ENCODE results near the gene GPC5. TPM values are rescaled to one million over a fixed set of nuclear protein-coding genes. Genes with fewer than 3 reads are reported as not detected.

GPC5 gene
- total and polyA plus RNA-seq, 2 of the 13 experiments (the other 11 are each of a cell fraction or from before 2014, with no cell fraction given) = 0.02 to 0.07 TPM

- TF ChIP-seq PITX1 (CRISPR knock-in tag; IDR thresholded peaks at IDR 0.05) (no peak), ZNF703 (CRISPR knock-in tag; IDR thresholded peaks at IDR 0.05; ENCODE audit: borderline replicate concordance) (no peak), HNF4A (CRISPR knock-in tag; IDR thresholded peaks at IDR 0.05) (no peak), ZNF224 (CRISPR knock-in tag; IDR thresholded peaks at IDR 0.05) (no peak), ZNF333 (CRISPR knock-in tag; IDR thresholded peaks at IDR 0.05; ENCODE audit: borderline replicate concordance) (no peak), RCOR2 (CRISPR knock-in tag; IDR thresholded peaks at IDR 0.05) (no peak), ZNF180 (CRISPR knock-in tag; IDR thresholded peaks at IDR 0.05; ENCODE audit: borderline replicate concordance, low read depth) (no peak), ZNF3 (CRISPR knock-in tag; IDR thresholded peaks at IDR 0.05) (no peak), GFI1 (CRISPR knock-in tag; IDR thresholded peaks at IDR 0.05; ENCODE audit: borderline replicate concordance) (no peak), REXO4 (CRISPR knock-in tag; IDR thresholded peaks at IDR 0.05; ENCODE audit: borderline replicate concordance) (no peak), SOX5 (CRISPR knock-in tag; IDR thresholded peaks at IDR 0.05; ENCODE audit: borderline replicate concordance) (no peak)
- TF ChIP-seq, protein P1, sequence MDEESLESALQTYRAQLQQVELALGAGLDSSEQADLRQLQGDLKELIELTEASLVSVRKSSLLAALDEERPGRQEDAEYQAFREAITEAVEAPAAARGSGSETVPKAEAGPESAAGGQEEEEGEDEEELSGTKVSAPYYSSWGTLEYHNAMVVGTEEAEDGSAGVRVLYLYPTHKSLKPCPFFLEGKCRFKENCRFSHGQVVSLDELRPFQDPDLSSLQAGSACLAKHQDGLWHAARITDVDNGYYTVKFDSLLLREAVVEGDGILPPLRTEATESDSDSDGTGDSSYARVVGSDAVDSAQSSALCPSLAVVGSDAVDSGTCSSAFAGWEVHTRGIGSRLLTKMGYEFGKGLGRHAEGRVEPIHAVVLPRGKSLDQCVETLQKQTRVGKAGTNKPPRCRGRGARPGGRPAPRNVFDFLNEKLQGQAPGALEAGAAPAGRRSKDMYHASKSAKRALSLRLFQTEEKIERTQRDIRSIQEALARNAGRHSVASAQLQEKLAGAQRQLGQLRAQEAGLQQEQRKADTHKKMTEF (CRISPR knock-in tag; IDR thresholded peaks at IDR 0.05) = no peak
- TF ChIP-seq, protein P2, sequence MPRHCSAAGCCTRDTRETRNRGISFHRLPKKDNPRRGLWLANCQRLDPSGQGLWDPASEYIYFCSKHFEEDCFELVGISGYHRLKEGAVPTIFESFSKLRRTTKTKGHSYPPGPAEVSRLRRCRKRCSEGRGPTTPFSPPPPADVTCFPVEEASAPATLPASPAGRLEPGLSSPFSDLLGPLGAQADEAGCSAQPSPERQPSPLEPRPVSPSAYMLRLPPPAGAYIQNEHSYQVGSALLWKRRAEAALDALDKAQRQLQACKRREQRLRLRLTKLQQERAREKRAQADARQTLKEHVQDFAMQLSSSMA (CRISPR knock-in tag; IDR thresholded peaks at IDR 0.05) = no peak
Measured at GRCh38 chr13:91891141-91891540, 492.7 kb downstream of the GPC5 start (continued).

GRCh38 chr13:91893040-91893439 lies 494.6 kb downstream of the GPC5 start:
- TF ChIP-seq ZBTB37 (CRISPR knock-in tag; IDR thresholded peaks at IDR 0.05) = no peak
- TF ChIP-seq HCFC1 (IDR thresholded peaks at IDR 0.05; ENCODE audit: low read depth, low read length) = no peak
- no peak for TF ChIP-seq TFE3 (CRISPR knock-in tag; IDR thresholded peaks at IDR 0.05)
- no peak for TF ChIP-seq PLRG1 (conservative IDR thresholded peaks at IDR 0.05)
- H4K20me1 ChIP-seq (ENCODE audit: insufficient read depth, low read length) = no peaks in the 10 kb centered on the region
- intact Hi-C loops (cut with micrococcal nuclease; ENCODE audit: unreplicated experiment) = no loop called here
- FAIRE-seq (no peak), ATAC-seq (no peak), DNase-seq (ENCODE audit: low spot score) (no peak)
- H3K9ac ChIP-seq (ENCODE audit: insufficient read depth, low read depth, low read length) = no peak overlapping the region
- H3K27me3 ChIP-seq (ENCODE audit: control insufficient read depth in 1 of 2, insufficient read depth in 2 of 2, low read length in 2 of 2) = no peaks in the 10 kb centered on the region
- BruUV-seq (replicated peaks) = no TSS peak
- no peak overlapping the region for H2AFZ ChIP-seq (ENCODE audit: low read length)
- no peaks in the 10 kb centered on the region for H3K79me2 ChIP-seq (ENCODE audit: insufficient read depth, low read length)
- no peak overlapping the region for H3K4me3 ChIP-seq (replicated peaks in 1 of 3; ENCODE audit: insufficient read depth in 1 of 3, low read depth in 2 of 3, low read length in 3 of 3)
- ChIA-PET POLR2A (no interaction called here), CTCF (ENCODE audit: low intra/inter-chr PET ratio, low total read pairs) (no interaction called here)
- no peaks in the 10 kb centered on the region for H3K9me3 ChIP-seq (ENCODE audit: low read length)
- no peaks in the 10 kb centered on the region for H3K4me1 ChIP-seq (ENCODE audit: insufficient read depth, low read length)
- no peaks in the 10 kb centered on the region for H3K36me3 ChIP-seq (replicated peaks in 1 of 2; ENCODE audit: control insufficient read depth in 1 of 2, insufficient read depth in 2 of 2, low read length in 2 of 2)
- WGBS (ENCODE audit: low lambda C conversion rate) = 27% methylated on average over 2 of the region's 2 CpGs
- no peak overlapping the region for H3K4me2 ChIP-seq (ENCODE audit: low read depth, low read length)
- H3K27ac ChIP-seq (ENCODE audit: extremely low read length, insufficient read depth, low read length) = no peak overlapping the region
- in situ Hi-C loops (cut with HindIII; ENCODE audit: extremely low pct_ligation_motif_present, low pct_unique_long_range_greater_than_20kb) = no loop called here

All from HepG2 (cell line).